AG09309 (cell line): ENCODE measurements around the gene SIAE.
A peak's percentile ranks its signal among the peaks of the same experiment; 100 is the strongest.

Experiments used
- DNase-seq: peaks from one replicate; pipeline ENCODE4 v3.0.0-alpha.2; 2010; ENCODE audit warnings: low read depth
- H3K4me3 ChIP-seq: 2 replicates; pipeline ENCODE4 v1.5.1; 2011; ENCODE audit warnings: mild to moderate bottlenecking, low read depth, low read length, moderate library complexity; ENCODE audit not compliant: control insufficient read depth
- CTCF ChIP-seq: IDR thresholded peaks from 2 replicates; pipeline ENCODE4 v1.5.1; 2011; ENCODE audit warnings: mild to moderate bottlenecking, low read depth, low read length, inconsistent platforms; ENCODE audit not compliant: insufficient read depth, control insufficient read depth; ENCODE audit errors: missing control alignments

SIAE gene

GRCh38 chr11:124672536-124673215 lies 863 bp downstream of the SIAE start:
- DNase-seq = no peak
- TF ChIP-seq CTCF = no peak

GRCh38 chr11:124670732-124671131 lies 2.8 kb downstream of the SIAE start:
- TF ChIP-seq CTCF = no peak
- DNase-seq = no peak
- no peak overlapping the region for H3K4me3 ChIP-seq

More at GRCh38 chr11:124672536-124673215, 863 bp downstream of the SIAE start:
- peak overlapping the region; percentile 83 for H3K4me3 ChIP-seq

- no peak overlapping the region for H3K4me3 ChIP-seq
- no peak for DNase-seq
Measured at GRCh38 chr11:124669193-124669592, 4.3 kb downstream of the SIAE start.

GRCh38 chr11:124667601-124668000 lies 5.9 kb downstream of the SIAE start:
- no peak for DNase-seq
- H3K4me3 ChIP-seq = no peak overlapping the region
- no peak for TF ChIP-seq CTCF

More at GRCh38 chr11:124669193-124669592, 4.3 kb downstream of the SIAE start:
- TF ChIP-seq CTCF = peak; percentile 80

- TF ChIP-seq CTCF = no peak
- no peak for DNase-seq
Measured at GRCh38 chr11:124663861-124664260, 9.7 kb downstream of the SIAE start.

GRCh38 chr11:124662106-124662505 lies 11.4 kb downstream of the SIAE start:
- no peak for TF ChIP-seq CTCF
- no peak overlapping the region for H3K4me3 ChIP-seq
- DNase-seq = no peak

More at GRCh38 chr11:124663861-124664260, 9.7 kb downstream of the SIAE start:
- H3K4me3 ChIP-seq = no peak overlapping the region
